Activated T-cell treated with anti-CD3 and anti-CD28 coated beads, Interleukin-2, amount 50 U/mL, for 4 hours (primary cell): ENCODE measurements around the gene AKAP8L. TPM values are rescaled to one million over a fixed set of nuclear protein-coding genes. Genes with fewer than 3 reads are reported as not detected.

Source experiments
- ATAC-seq, 2 donors: fragments of 200-7000 bp; cut with Tn5 transposase; one replicate each; pipeline ENCODE4 v1.10.0; 2021
- DNase-seq: peaks from one replicate; pipeline ENCODE4 v3.0.0-alpha.2; 2020
- H3K27me3 Mint-ChIP-seq: one replicate; pipeline ENCODE4 v1.8.0; 2021; ENCODE audit warnings: low read depth, mixed read lengths
- H3K36me3 Mint-ChIP-seq: one replicate; pipeline ENCODE4 v1.8.0; 2022; ENCODE audit warnings: mixed read lengths; ENCODE audit not compliant: insufficient read depth
- H3K4me1 Mint-ChIP-seq: one replicate; pipeline ENCODE4 v1.8.0; 2021; ENCODE audit warnings: low read depth, mixed read lengths
- H3K4me3 Mint-ChIP-seq: one replicate; pipeline ENCODE4 v1.8.0; 2021; ENCODE audit warnings: mild to moderate bottlenecking, moderate library complexity, mixed read lengths
- H3K9me3 Mint-ChIP-seq: one replicate; pipeline ENCODE4 v1.8.0; 2021; ENCODE audit warnings: mixed read lengths
- total RNA-seq, 3 donors: library from RNA; stranded (reverse); gene quantifications; one replicate each; pipeline ENCODE4 v1.2.1, GENCODE V29; 2021

AKAP8L gene
- total RNA-seq, 3 donors from 2014 or later, result 65.3 to 67.6 (median 65.5) TPM

- H3K9me3 Mint-ChIP-seq, result no peaks in the 10 kb centered on the region
- ATAC-seq (no peak), DNase-seq (no peak)
- no peaks in the 10 kb centered on the region for H3K27me3 Mint-ChIP-seq
- H3K4me1 Mint-ChIP-seq, result no peaks in the 10 kb centered on the region
- H3K36me3 Mint-ChIP-seq, result no peaks in the 10 kb centered on the region
- H3K4me3 Mint-ChIP-seq, result no peak overlapping the region
These were observed 23.5 kb upstream of the AKAP8L start for GRCh38 chr19:15442142-15442920.

- DNase-seq (no peak), ATAC-seq (no peak)
- Mint-ChIP-seq H3K36me3 (no peaks in the 10 kb centered on the region), H3K9me3 (no peaks in the 10 kb centered on the region), H3K27me3 (no peaks in the 10 kb centered on the region), H3K4me3 (no peak overlapping the region), H3K4me1 (peaks cover 1% of the 10 kb centered on the region)
These were observed 22.5 kb upstream of the AKAP8L start for GRCh38 chr19:15441317-15441716.

- ATAC-seq, result no peak
- Mint-ChIP-seq H3K36me3 (no peaks in the 10 kb centered on the region), H3K9me3 (no peaks in the 10 kb centered on the region), H3K4me1 (peaks cover 2% of the 10 kb centered on the region), H3K4me3 (no peak overlapping the region), H3K27me3 (no peaks in the 10 kb centered on the region)
- no peak for DNase-seq
These were observed 21.2 kb upstream of the AKAP8L start for GRCh38 chr19:15439821-15440641.

- no peaks in the 10 kb centered on the region for H3K27me3 Mint-ChIP-seq
- H3K9me3 Mint-ChIP-seq, result no peaks in the 10 kb centered on the region
- no peak overlapping the region for H3K4me3 Mint-ChIP-seq
- peaks cover 2% of the 10 kb centered on the region for H3K4me1 Mint-ChIP-seq
- no peak for DNase-seq
- no peak for ATAC-seq
- H3K36me3 Mint-ChIP-seq, result no peaks in the 10 kb centered on the region
These were observed 20.5 kb upstream of the AKAP8L start for GRCh38 chr19:15439078-15439799.

GRCh38 chr19:15438577-15438976 lies 19.8 kb upstream of the AKAP8L start:
- H3K9me3 Mint-ChIP-seq, result no peaks in the 10 kb centered on the region
- H3K4me1 Mint-ChIP-seq, result peaks cover 3% of the 10 kb centered on the region
- no peak overlapping the region for H3K4me3 Mint-ChIP-seq
- DNase-seq (no peak), ATAC-seq (no peak)
- H3K36me3 Mint-ChIP-seq, result no peaks in the 10 kb centered on the region
- H3K27me3 Mint-ChIP-seq, result no peaks in the 10 kb centered on the region

- no peak overlapping the region for H3K4me3 Mint-ChIP-seq
- no peaks in the 10 kb centered on the region for H3K36me3 Mint-ChIP-seq
- no peaks in the 10 kb centered on the region for H3K9me3 Mint-ChIP-seq
- no peaks in the 10 kb centered on the region for H3K27me3 Mint-ChIP-seq
- no peak for DNase-seq
- peaks cover 8% of the 10 kb centered on the region for H3K4me1 Mint-ChIP-seq
- no peak for ATAC-seq
These were observed 19.3 kb upstream of the AKAP8L start for GRCh38 chr19:15438124-15438496.

- H3K4me1 Mint-ChIP-seq, result peaks cover 10% of the 10 kb centered on the region
These were observed 18.8 kb upstream of the AKAP8L start for GRCh38 chr19:15437355-15438123.

GRCh38 chr19:15436826-15437110 lies 18.0 kb upstream of the AKAP8L start:
- no peak for ATAC-seq
- no peaks in the 10 kb centered on the region for H3K36me3 Mint-ChIP-seq
- H3K4me3 Mint-ChIP-seq, result no peak overlapping the region
- peaks cover 13% of the 10 kb centered on the region for H3K4me1 Mint-ChIP-seq
- DNase-seq, result no peak
- no peaks in the 10 kb centered on the region for H3K9me3 Mint-ChIP-seq
- no peaks in the 10 kb centered on the region for H3K27me3 Mint-ChIP-seq

More at GRCh38 chr19:15437355-15438123, 18.8 kb upstream of the AKAP8L start:
- no peak for DNase-seq
- H3K27me3 Mint-ChIP-seq, result no peaks in the 10 kb centered on the region
- H3K36me3 Mint-ChIP-seq, result no peaks in the 10 kb centered on the region
- no peaks in the 10 kb centered on the region for H3K9me3 Mint-ChIP-seq
- H3K4me3 Mint-ChIP-seq, result no peak overlapping the region
- ATAC-seq, result no peak

- DNase-seq (no peak), ATAC-seq (no peak)
- no peaks in the 10 kb centered on the region for H3K27me3 Mint-ChIP-seq
- H3K4me3 Mint-ChIP-seq, result no peak overlapping the region
- H3K9me3 Mint-ChIP-seq, result no peaks in the 10 kb centered on the region
- H3K36me3 Mint-ChIP-seq, result peaks cover 1% of the 10 kb centered on the region
- H3K4me1 Mint-ChIP-seq, result peaks cover 18% of the 10 kb centered on the region
These were observed 17.4 kb upstream of the AKAP8L start for GRCh38 chr19:15436012-15436825.

GRCh38 chr19:15433519-15434069 lies 14.8 kb upstream of the AKAP8L start:
- H3K4me3 Mint-ChIP-seq, result peak overlapping the region; percentile 91
- ATAC-seq (no peak), DNase-seq (no peak)
- H3K4me1 Mint-ChIP-seq, result peaks cover 30% of the 10 kb centered on the region
- no peaks in the 10 kb centered on the region for H3K9me3 Mint-ChIP-seq
- no peaks in the 10 kb centered on the region for H3K27me3 Mint-ChIP-seq
- H3K36me3 Mint-ChIP-seq, result peaks cover 4% of the 10 kb centered on the region

GRCh38 chr19:15432629-15433518 lies 14.1 kb upstream of the AKAP8L start:
- no peaks in the 10 kb centered on the region for H3K27me3 Mint-ChIP-seq
- DNase-seq, result peak; percentile 91
- peak; percentile 90 to 92 for ATAC-seq
- H3K4me1 Mint-ChIP-seq, result peaks cover 30% of the 10 kb centered on the region
- peak overlapping the region; percentile 91 for H3K4me3 Mint-ChIP-seq
- H3K9me3 Mint-ChIP-seq, result no peaks in the 10 kb centered on the region
- peaks cover 4% of the 10 kb centered on the region for H3K36me3 Mint-ChIP-seq

- DNase-seq, result no peak
- ATAC-seq, result peak; percentile 12 to 22
- Mint-ChIP-seq H3K9me3 (no peaks in the 10 kb centered on the region), H3K4me1 (peaks cover 30% of the 10 kb centered on the region), H3K36me3 (peaks cover 11% of the 10 kb centered on the region), H3K4me3 (peak overlapping the region; percentile 99), H3K27me3 (no peaks in the 10 kb centered on the region)
These were observed 13.3 kb upstream of the AKAP8L start for GRCh38 chr19:15432018-15432494.
